Thyroid gland (tissue), 4 donors: ENCODE measurements around the gene BCAS1. TPM values are rescaled to one million over a fixed set of nuclear protein-coding genes. Genes with fewer than 3 reads are reported as not detected.

Source experiments
- DNase-seq, 2 donors: peaks; one replicate each; pipeline ENCODE4 v3.0.0-alpha.2; 2019
- H3K27ac ChIP-seq, 3 donors: fragments of 200-600 bp; sonication (generic); 1 replicate in 2 of 3; 2 replicates in 1 of 3; pipeline ENCODE4 v1.5.1; 2016 to 2019; ENCODE audit warnings: mild to moderate bottlenecking in 1 of 3, moderate library complexity in 1 of 3
- H3K27me3 ChIP-seq: fragments of 200-600 bp; sonication (generic); one replicate; pipeline ENCODE4 v1.5.1; 2019
- H3K36me3 ChIP-seq, 2 donors: fragments of 200-600 bp; sonication (generic); one replicate each; pipeline ENCODE4 v1.5.1; 2016 to 2019
- H3K4me1 ChIP-seq, 2 donors: fragments of 200-600 bp; sonication (generic); one replicate each; pipeline ENCODE4 v1.5.1; 2017 to 2019
- H3K4me3 ChIP-seq, 3 donors: fragments of 200-600 bp; sonication (generic); replicated peaks in 1 of 3; 1 replicate in 2 of 3; 2 replicates in 1 of 3; pipeline ENCODE4 v1.5.1; 2016; ENCODE audit warnings: mild to moderate bottlenecking in 1 of 3
- H3K9me3 ChIP-seq: fragments of 200-600 bp; sonication (generic); one replicate; pipeline ENCODE4 v1.5.1; 2017
- POLR2A ChIP-seq, 2 donors: fragments of 450-650 bp; IDR thresholded peaks; one replicate each; pipeline ENCODE4 v1.6.1; 2017; ENCODE audit warnings: antibody characterized with exemption in 2 of 2, mild to moderate bottlenecking in 2 of 2, moderate library complexity in 1 of 2
- WGBS, 2 donors: methylation state at CpG; one replicate each; pipeline ENCODE4 v1.1.5; 2017; 5-methylcytosine and 5-hydroxymethylcytosine counted together
- intact Hi-C: fragments of 100-400 bp; cut with DNase I; formaldehyde crosslinking; loops from one replicate; pipeline ENCODE4 v1.15.1; 2023
- total RNA-seq, 4 donors: library from RNA; depleted of rRNA; stranded (reverse); fragments of >200 nt; gene quantifications; one replicate each; pipeline ENCODE4 v1.2.3, GENCODE V29; 2016
- TF ChIP-seq, protein P1 (sequence below), 6 experiments: fragments of 200-600 bp in 3 of 6; fragments of 450-650 bp in 3 of 6; sonication (generic) in 3 of 6; IDR thresholded peaks; one replicate each; pipeline ENCODE4 v1.5.1; 2016 to 2019; ENCODE audit warnings: antibody characterized with exemption in 6 of 6, mild to moderate bottlenecking in 2 of 6, inconsistent platforms in 1 of 6, moderate library complexity in 1 of 6

BCAS1 gene
- total RNA-seq, 4 donors from 2014 or later, result 0.11 TPM; not detected in 3

DNA sequence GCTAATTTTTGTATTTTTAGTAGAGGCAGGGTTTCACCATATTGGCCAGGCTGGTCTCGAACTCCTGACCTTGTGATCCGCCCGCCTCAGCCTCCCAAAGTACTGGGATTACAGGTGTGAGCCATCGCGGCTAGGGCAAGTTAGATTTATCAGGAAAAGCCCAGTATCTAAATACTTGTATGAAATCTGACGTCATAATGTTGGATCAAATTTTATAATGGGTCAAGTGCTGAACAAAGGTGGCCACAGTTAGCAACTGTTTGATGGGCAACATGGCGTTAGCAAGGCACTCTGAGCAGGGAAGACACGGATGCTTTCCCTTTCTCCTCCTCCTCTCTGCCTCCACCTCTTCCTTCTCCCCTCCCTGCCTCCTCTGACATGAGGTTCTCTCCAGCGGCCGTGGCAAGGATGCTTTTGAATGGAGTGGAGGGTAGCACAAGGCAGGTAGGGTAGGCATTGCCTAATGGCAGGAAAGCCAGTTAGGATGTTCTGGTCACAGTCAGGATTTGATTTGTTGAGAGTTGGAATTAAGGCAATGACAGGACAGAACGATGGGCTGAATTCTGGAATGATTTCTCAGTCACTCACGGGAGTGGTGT, 149.6 kb downstream of the BCAS1 start:
- peaks cover 48 to 58% of the 10 kb centered on the region in 2 donors for H3K4me1 ChIP-seq
- no peaks in the 10 kb centered on the region for H3K9me3 ChIP-seq
- peak overlapping the region; percentile 68 to 99 (median 92) for H3K27ac ChIP-seq
- H3K27me3 ChIP-seq, result no peaks in the 10 kb centered on the region
- WGBS, 2 donors, result 85 to 86% methylated on average over 12 of the region's 12 CpGs
- no peak overlapping the region for H3K4me3 ChIP-seq
- TF ChIP-seq, protein P1, sequence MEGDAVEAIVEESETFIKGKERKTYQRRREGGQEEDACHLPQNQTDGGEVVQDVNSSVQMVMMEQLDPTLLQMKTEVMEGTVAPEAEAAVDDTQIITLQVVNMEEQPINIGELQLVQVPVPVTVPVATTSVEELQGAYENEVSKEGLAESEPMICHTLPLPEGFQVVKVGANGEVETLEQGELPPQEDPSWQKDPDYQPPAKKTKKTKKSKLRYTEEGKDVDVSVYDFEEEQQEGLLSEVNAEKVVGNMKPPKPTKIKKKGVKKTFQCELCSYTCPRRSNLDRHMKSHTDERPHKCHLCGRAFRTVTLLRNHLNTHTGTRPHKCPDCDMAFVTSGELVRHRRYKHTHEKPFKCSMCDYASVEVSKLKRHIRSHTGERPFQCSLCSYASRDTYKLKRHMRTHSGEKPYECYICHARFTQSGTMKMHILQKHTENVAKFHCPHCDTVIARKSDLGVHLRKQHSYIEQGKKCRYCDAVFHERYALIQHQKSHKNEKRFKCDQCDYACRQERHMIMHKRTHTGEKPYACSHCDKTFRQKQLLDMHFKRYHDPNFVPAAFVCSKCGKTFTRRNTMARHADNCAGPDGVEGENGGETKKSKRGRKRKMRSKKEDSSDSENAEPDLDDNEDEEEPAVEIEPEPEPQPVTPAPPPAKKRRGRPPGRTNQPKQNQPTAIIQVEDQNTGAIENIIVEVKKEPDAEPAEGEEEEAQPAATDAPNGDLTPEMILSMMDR (IDR thresholded peaks at IDR 0.05), result no peak
- no peak for TF ChIP-seq POLR2A (IDR thresholded peaks at IDR 0.05)
- DNase-seq, result no peak
- intact Hi-C loops, result no loop called here
- H3K36me3 ChIP-seq, result no peaks in the 10 kb centered on the region

DNA sequence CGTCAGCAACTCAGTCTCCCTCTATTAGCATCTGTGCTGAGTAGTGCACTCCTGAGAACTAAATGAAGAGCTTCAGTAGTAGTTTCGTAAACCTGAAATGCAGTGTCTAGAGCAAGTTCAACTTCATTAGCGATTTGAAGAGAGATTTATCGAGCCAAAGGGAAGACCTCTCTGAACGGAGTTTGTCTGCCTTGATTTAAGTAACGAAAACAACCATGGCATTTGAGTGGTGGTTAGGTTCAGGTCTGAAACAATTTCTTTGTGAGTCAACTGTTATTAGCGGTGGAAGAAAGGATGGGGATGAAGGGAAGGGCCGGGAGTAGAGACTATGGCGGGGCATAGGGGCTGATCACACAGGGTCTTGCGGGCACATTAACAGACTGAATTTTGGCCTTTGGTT, 150.5 kb downstream of the BCAS1 start:
- no peak for TF ChIP-seq POLR2A (IDR thresholded peaks at IDR 0.05)
- TF ChIP-seq, protein P1 (IDR thresholded peaks at IDR 0.05), result no peak
- DNase-seq, result no peak
- Histone ChIP-seq H3K27ac (peak overlapping the region in 2 of 3 donors; percentile 92 to 99), H3K27me3 (no peaks in the 10 kb centered on the region), H3K4me3 (no peak overlapping the region), H3K4me1 (peaks cover 50 to 60% of the 10 kb centered on the region in 2 donors), H3K36me3 (no peaks in the 10 kb centered on the region), H3K9me3 (no peaks in the 10 kb centered on the region)
- 83 to 90% methylated on average over 10 of the region's 10 CpGs for WGBS, 2 donors
- intact Hi-C loops, result loop anchor here (5.0 kb wide), 1 partner anchor 343 kb away; no protein-coding TSS in a partner anchor

DNA sequence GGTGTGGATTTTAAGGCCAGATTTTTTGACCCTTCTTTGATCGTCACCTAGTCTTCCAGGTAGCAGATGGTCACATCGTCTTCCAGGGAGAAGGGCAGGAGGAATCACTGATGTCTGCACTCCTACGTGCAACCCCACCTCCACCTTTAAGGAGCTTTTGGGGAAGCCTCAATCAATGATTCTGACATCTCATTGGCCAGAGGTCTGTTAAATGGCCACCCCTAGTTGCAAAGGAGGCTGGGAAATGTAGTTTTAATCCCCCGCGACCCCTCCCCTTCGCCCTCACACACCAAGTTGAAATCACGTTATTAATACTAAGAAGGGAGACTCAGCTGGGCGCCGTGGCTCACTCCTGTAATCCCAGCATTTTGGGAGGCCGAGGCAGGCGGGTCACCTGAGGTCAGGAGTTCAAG, 151.4 kb downstream of the BCAS1 start:
- peaks cover 54 to 67% of the 10 kb centered on the region in 2 donors for H3K4me1 ChIP-seq
- H3K4me3 ChIP-seq, result no peak overlapping the region
- 75 to 76% methylated on average over 11 of the region's 11 CpGs for WGBS, 2 donors
- peak overlapping the region in 2 of 3 donors; percentile 47 to 99 for H3K27ac ChIP-seq
- DNase-seq, result no peak
- H3K9me3 ChIP-seq, result no peaks in the 10 kb centered on the region
- intact Hi-C loops, result loop anchor here (5.0 kb wide), 1 partner anchor 342 kb away; no protein-coding TSS in a partner anchor
- no peaks in the 10 kb centered on the region for H3K27me3 ChIP-seq
- no peak for TF ChIP-seq POLR2A (IDR thresholded peaks at IDR 0.05)
- TF ChIP-seq, protein P1 (IDR thresholded peaks at IDR 0.05), result no peak
- no peaks in the 10 kb centered on the region for H3K36me3 ChIP-seq

DNA sequence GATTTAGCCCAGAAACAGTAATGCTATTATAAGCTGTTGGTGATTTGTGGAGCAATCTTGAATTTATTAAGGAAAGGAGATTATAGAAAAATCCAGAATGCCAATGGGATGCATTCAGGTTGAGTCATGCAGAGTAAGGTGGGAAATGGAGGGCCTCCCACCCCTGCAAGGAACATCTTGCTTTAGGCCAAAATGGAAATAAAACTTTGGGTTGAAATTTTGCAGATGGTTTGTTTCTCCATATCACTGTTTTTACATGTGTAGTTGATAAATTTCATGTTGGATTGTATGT, 152.4 kb downstream of the BCAS1 start:
- peaks cover 46 to 57% of the 10 kb centered on the region in 2 donors for H3K4me1 ChIP-seq
- no peak for DNase-seq
- intact Hi-C loops, result loop anchor here (5.0 kb wide), 1 partner anchor 341 kb away; no protein-coding TSS in a partner anchor
- H3K4me3 ChIP-seq, result no peak overlapping the region
- TF ChIP-seq, protein P1 (IDR thresholded peaks at IDR 0.05), result no peak
- no peak for TF ChIP-seq POLR2A (IDR thresholded peaks at IDR 0.05)
- no peaks in the 10 kb centered on the region for H3K36me3 ChIP-seq
- H3K27me3 ChIP-seq, result no peaks in the 10 kb centered on the region
- H3K27ac ChIP-seq, result peak overlapping the region; percentile 87 to 96 (median 91)
- H3K9me3 ChIP-seq, result no peaks in the 10 kb centered on the region

DNA sequence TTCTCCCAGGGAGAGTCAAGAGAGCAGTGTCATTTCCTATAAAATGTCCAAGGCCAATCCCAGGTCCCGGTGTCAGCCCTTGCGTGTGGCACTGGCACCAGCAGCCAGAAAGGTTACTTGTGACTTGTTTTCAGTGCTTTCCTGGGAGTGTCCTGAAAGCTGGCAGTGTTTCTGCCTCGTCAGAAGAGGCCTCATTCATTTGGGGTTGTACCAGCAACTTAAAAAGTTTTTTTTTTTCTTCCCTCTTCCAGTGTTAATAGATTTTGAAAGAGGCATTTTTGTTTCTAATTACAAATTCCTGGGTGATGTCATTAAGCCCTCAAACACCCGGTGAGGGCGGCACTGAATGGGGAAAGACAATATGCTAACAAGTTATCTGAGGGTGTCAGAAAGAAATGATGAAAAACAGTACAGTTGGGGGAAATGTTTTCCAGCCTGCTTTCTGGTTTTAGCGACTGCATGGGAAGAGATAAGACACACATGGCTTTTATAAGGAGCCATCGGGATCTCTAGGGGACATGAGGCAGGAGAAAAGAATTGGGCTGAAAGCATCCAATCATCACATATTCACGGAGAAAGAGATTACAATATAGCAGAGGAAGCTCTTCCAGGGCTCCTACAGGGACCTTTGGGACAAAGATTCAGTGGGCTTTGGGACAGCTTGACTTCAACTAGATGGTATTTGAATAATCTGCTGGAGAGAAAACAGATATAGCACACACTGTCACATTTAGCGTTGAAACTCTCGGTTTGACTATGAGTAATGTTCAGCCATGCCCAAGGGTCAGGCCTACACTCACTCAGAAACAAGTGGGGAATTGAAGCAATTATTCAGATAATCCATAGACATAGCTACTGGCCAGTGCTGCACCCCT, 153.0 kb downstream of the BCAS1 start:
- peak; percentile 86 to 89 for DNase-seq
- intact Hi-C loops, result loop anchor here (5.0 kb wide), 1 partner anchor 340 kb away; no protein-coding TSS in a partner anchor
- Histone ChIP-seq H3K36me3 (no peaks in the 10 kb centered on the region), H3K27ac (peak overlapping the region; percentile 87 to 96 (median 91)), H3K27me3 (no peaks in the 10 kb centered on the region), H3K4me1 (peaks cover 41 to 51% of the 10 kb centered on the region in 2 donors), H3K9me3 (no peaks in the 10 kb centered on the region), H3K4me3 (no peak overlapping the region)
- 29 to 38% methylated on average over 10 of the region's 10 CpGs for WGBS, 2 donors
- TF ChIP-seq, protein P1 (IDR thresholded peaks at IDR 0.05), result no peak
- peak in 1 of 2 donors; percentile 78 for TF ChIP-seq POLR2A (IDR thresholded peaks at IDR 0.05)
